ENCODE measurements around the gene KRTAP3-2.

The KRTAP3-2 gene

DNA sequence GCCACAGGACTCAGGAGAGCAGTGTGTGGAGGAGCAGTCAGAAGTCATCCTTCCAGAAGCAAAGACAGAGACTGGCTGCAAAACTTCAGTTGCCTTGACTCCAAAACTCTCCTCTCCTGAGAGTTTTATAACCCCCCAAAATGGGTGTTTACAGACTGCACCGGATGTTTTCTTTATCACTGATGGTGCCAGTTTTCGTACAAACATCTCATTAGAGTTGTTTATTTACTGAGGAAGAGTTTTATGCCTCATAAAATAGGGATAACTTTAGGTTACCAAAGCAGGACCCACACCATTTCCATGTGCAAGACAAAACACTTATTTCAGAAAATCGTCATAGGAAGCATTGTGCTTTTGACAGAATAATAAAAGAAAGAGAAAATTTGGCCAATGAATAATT is 15.5 kb downstream of the KRTAP3-2 start, which contains the start of gene KRT40:
TSS of gene KRT40 (minus strand) at position 101 of the 400 bp plus-strand sequence. CDS start at position 48, 53 bp downstream.
- Histone ChIP-seq H3K9me3 (ENCODE audit: control insufficient read depth, low read depth, low read length) (no peaks in the 10 kb centered on the region), H3K27me3 (ENCODE audit: control insufficient read depth, insufficient read depth, low read length) (no peaks in the 10 kb centered on the region), H3K4me3 (ENCODE audit: low read length) (no peak within 1 kb of the TSS), H3K27ac (ENCODE audit: low read length) (no peak within 1 kb of the TSS), H3K4me1 (ENCODE audit: control insufficient read depth, low read depth, low read length) (peaks cover 10% of the 10 kb centered on the region), H3K36me3 (ENCODE audit: control insufficient read depth, low read depth, low read length) (no peaks in the 10 kb centered on the region), H3K9ac (ENCODE audit: low read length) (no peak within 1 kb of the TSS)

DNA sequence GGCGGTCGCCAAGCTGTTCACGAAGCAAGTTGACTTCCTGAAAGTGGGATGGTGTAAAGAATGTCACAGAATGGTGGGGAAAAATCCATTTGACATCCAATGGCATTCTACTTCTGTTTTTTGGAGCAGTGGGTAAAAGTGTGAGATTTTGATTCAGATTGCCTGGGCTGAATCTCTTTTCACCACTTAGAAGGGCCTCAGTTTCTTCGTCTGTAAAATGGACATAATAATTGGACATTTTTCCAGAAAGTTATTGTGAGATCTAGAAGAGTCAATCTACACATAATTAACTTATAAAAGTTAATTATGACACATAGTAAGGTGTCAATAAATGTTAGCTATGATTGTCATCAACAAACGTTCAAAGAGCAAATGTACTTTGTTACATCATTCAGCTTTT is 18.6 kb downstream of the KRTAP3-2 start:
- H3K9me3 ChIP-seq (ENCODE audit: control insufficient read depth, low read depth, low read length), result no peaks in the 10 kb centered on the region

DNA sequence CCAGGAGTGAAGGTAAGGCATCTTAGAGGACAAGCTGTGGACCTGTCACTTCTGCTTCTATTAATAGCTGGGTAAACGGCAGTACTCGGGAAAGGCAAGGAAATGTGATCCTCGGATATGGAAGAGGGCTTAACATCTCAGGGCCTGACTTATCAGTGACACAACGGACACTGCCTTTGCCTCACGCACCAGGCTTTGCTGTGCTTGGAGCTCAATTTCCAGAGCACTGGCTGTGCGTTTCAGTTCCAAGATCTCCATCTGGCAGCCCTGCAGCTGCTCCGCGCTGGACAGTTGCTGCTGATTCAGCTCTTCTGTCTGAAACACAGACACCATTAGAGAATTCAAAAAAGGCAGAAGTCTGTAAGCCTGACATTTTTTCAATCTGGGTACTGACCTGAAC is 19.1 kb downstream of the KRTAP3-2 start:
- Histone ChIP-seq H3K4me1 (ENCODE audit: control insufficient read depth, low read depth, low read length) (peaks cover 10% of the 10 kb centered on the region), H3K27me3 (ENCODE audit: control insufficient read depth, insufficient read depth, low read length) (no peaks in the 10 kb centered on the region), H3K9me3 (ENCODE audit: control insufficient read depth, low read depth, low read length) (no peaks in the 10 kb centered on the region), H3K36me3 (ENCODE audit: control insufficient read depth, low read depth, low read length) (no peaks in the 10 kb centered on the region), H3K4me3 (ENCODE audit: low read length) (no peak overlapping the region), H3K9ac (ENCODE audit: low read length) (no peak overlapping the region), H3K27ac (ENCODE audit: low read length) (no peak overlapping the region)

More for the DNA sequence above, 18.6 kb downstream of the KRTAP3-2 start:
- H3K27me3 ChIP-seq (ENCODE audit: control insufficient read depth, insufficient read depth, low read length), result no peaks in the 10 kb centered on the region
- peaks cover 10% of the 10 kb centered on the region for H3K4me1 ChIP-seq (ENCODE audit: control insufficient read depth, low read depth, low read length)
- H3K36me3 ChIP-seq (ENCODE audit: control insufficient read depth, low read depth, low read length), result no peaks in the 10 kb centered on the region
- no peak overlapping the region for H3K9ac ChIP-seq (ENCODE audit: low read length)
- H3K27ac ChIP-seq (ENCODE audit: low read length), result no peak overlapping the region
- H3K4me3 ChIP-seq (ENCODE audit: low read length), result no peak overlapping the region

DNA sequence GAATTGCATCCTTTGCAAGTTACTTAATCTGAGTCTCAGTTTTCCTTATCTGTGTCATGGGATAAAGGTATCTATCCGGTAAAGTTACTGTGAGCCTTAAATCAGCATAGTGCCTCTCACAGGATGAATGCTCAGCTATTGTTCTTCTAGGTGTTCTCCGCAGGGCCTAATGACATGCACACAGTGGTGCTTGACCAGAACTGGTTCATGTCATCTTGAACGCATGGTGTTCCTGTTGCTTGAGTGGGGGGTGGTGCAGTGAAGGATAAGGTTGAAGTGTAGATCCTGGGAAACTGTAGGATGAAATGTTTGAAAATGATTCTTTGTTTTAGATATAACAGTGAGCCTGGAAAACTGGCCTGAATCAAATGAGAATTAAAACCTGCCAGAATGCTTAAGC is 19.6 kb downstream of the KRTAP3-2 start:
- Histone ChIP-seq H3K4me3 (ENCODE audit: low read length) (no peak overlapping the region), H3K27ac (ENCODE audit: low read length) (no peak overlapping the region), H3K9me3 (ENCODE audit: control insufficient read depth, low read depth, low read length) (no peaks in the 10 kb centered on the region), H3K9ac (ENCODE audit: low read length) (no peak overlapping the region), H3K36me3 (ENCODE audit: control insufficient read depth, low read depth, low read length) (no peaks in the 10 kb centered on the region), H3K27me3 (ENCODE audit: control insufficient read depth, insufficient read depth, low read length) (no peaks in the 10 kb centered on the region), H3K4me1 (ENCODE audit: control insufficient read depth, low read depth, low read length) (peaks cover 10% of the 10 kb centered on the region)

- H3K9me3 ChIP-seq (ENCODE audit: control insufficient read depth, low read depth, low read length), result no peaks in the 10 kb centered on the region
- no peaks in the 10 kb centered on the region for H3K27me3 ChIP-seq (ENCODE audit: control insufficient read depth, insufficient read depth, low read length)
- no peak overlapping the region for H3K4me3 ChIP-seq (ENCODE audit: low read length)
- H3K36me3 ChIP-seq (ENCODE audit: control insufficient read depth, low read depth, low read length), result no peaks in the 10 kb centered on the region
- no peak overlapping the region for H3K9ac ChIP-seq (ENCODE audit: low read length)
- no peak overlapping the region for H3K27ac ChIP-seq (ENCODE audit: low read length)
- H3K4me1 ChIP-seq (ENCODE audit: control insufficient read depth, low read depth, low read length), result peaks cover 10% of the 10 kb centered on the region
These were observed 21.0 kb downstream of the KRTAP3-2 start for GRCh38 chr17:40978575-40979151.

GRCh38 chr17:40975516-40975915 is 24.2 kb downstream of the KRTAP3-2 start:
- no peaks in the 10 kb centered on the region for H3K27me3 ChIP-seq (ENCODE audit: control insufficient read depth, insufficient read depth, low read length)
- H3K36me3 ChIP-seq (ENCODE audit: control insufficient read depth, low read depth, low read length), result no peaks in the 10 kb centered on the region
- no peak overlapping the region for H3K27ac ChIP-seq (ENCODE audit: low read length)
- H3K4me3 ChIP-seq (ENCODE audit: low read length), result no peak overlapping the region
- peaks cover 6% of the 10 kb centered on the region for H3K4me1 ChIP-seq (ENCODE audit: control insufficient read depth, low read depth, low read length)
- no peaks in the 10 kb centered on the region for H3K9me3 ChIP-seq (ENCODE audit: control insufficient read depth, low read depth, low read length)
- no peak overlapping the region for H3K9ac ChIP-seq (ENCODE audit: low read length)

- no peak overlapping the region for H3K27ac ChIP-seq (ENCODE audit: low read length)
- H3K27me3 ChIP-seq (ENCODE audit: control insufficient read depth, insufficient read depth, low read length), result no peaks in the 10 kb centered on the region
- H3K4me1 ChIP-seq (ENCODE audit: control insufficient read depth, low read depth, low read length), result no peaks in the 10 kb centered on the region
- H3K9ac ChIP-seq (ENCODE audit: low read length), result no peak overlapping the region
- H3K9me3 ChIP-seq (ENCODE audit: control insufficient read depth, low read depth, low read length), result no peaks in the 10 kb centered on the region
- H3K36me3 ChIP-seq (ENCODE audit: control insufficient read depth, low read depth, low read length), result no peaks in the 10 kb centered on the region
- H3K4me3 ChIP-seq (ENCODE audit: low read length), result no peak overlapping the region
These were observed 25.3 kb downstream of the KRTAP3-2 start for GRCh38 chr17:40974366-40974765.

- H3K9me3 ChIP-seq (ENCODE audit: control insufficient read depth, low read depth, low read length), result no peaks in the 10 kb centered on the region
- no peaks in the 10 kb centered on the region for H3K36me3 ChIP-seq (ENCODE audit: control insufficient read depth, low read depth, low read length)
- no peak overlapping the region for H3K4me3 ChIP-seq (ENCODE audit: low read length)
- no peaks in the 10 kb centered on the region for H3K4me1 ChIP-seq (ENCODE audit: control insufficient read depth, low read depth, low read length)
- H3K27ac ChIP-seq (ENCODE audit: low read length), result no peak overlapping the region
- H3K9ac ChIP-seq (ENCODE audit: low read length), result no peak overlapping the region
- no peaks in the 10 kb centered on the region for H3K27me3 ChIP-seq (ENCODE audit: control insufficient read depth, insufficient read depth, low read length)
These were observed 32.1 kb downstream of the KRTAP3-2 start for GRCh38 chr17:40967582-40967981.

DNA sequence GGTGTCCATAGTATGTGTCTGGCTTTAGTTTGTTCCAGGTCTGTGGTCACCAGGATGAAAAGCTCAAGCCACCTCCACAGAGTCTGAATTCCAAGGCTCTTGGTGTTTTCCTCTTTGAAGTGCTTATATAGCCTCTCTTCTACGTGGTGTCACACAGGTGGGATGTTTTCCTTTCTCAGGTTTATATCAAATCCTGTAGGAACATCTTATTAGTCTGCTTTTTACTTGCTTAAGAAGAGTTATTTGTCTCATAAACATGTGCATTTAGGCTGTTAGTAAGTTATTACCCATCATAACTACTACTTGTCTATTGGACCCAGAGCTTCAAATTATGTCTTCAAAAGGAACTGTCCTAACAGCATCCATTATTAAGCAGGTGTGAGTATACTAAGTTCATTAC is 32.9 kb downstream of the KRTAP3-2 start, which contains the start of gene KRT39:
TSS of gene KRT39 (minus strand) at position 101 of the 400 bp plus-strand sequence. CDS start at position 9, 92 bp downstream.
- no peaks in the 10 kb centered on the region for H3K9me3 ChIP-seq (ENCODE audit: control insufficient read depth, low read depth, low read length)
- no peaks in the 10 kb centered on the region for H3K27me3 ChIP-seq (ENCODE audit: control insufficient read depth, insufficient read depth, low read length)
- H3K4me1 ChIP-seq (ENCODE audit: control insufficient read depth, low read depth, low read length), result no peaks in the 10 kb centered on the region
- H3K4me3 ChIP-seq (ENCODE audit: low read length), result no peak within 1 kb of the TSS
- no peaks in the 10 kb centered on the region for H3K36me3 ChIP-seq (ENCODE audit: control insufficient read depth, low read depth, low read length)
- no peak within 1 kb of the TSS for H3K27ac ChIP-seq (ENCODE audit: low read length)
- no peak within 1 kb of the TSS for H3K9ac ChIP-seq (ENCODE audit: low read length)

DNA sequence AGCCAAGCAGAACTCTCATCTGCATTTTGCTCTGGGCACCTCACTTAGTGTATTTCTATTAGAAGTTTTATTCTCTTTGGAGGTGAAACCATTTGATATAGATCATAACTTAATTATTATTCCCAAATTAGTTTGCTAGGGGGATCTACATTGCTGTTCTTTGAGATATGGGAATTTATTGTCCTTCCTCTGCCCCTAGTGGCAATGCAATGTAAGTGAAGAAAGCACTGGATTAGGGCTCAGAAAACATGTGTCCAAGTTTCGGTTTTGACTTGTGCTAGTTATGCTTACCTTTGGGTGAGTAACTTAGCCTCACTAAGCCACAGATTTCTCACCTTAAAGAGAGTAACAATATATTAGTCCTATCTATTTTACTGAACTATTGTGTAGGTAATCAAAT is 35.9 kb downstream of the KRTAP3-2 start:
- no peaks in the 10 kb centered on the region for H3K4me1 ChIP-seq (ENCODE audit: control insufficient read depth, low read depth, low read length)
- H3K9me3 ChIP-seq (ENCODE audit: control insufficient read depth, low read depth, low read length), result no peaks in the 10 kb centered on the region
- H3K9ac ChIP-seq (ENCODE audit: low read length), result no peak overlapping the region
- H3K4me3 ChIP-seq (ENCODE audit: low read length), result no peak overlapping the region
- no peaks in the 10 kb centered on the region for H3K36me3 ChIP-seq (ENCODE audit: control insufficient read depth, low read depth, low read length)
- no peaks in the 10 kb centered on the region for H3K27me3 ChIP-seq (ENCODE audit: control insufficient read depth, insufficient read depth, low read length)
- H3K27ac ChIP-seq (ENCODE audit: low read length), result no peak overlapping the region

DNA sequence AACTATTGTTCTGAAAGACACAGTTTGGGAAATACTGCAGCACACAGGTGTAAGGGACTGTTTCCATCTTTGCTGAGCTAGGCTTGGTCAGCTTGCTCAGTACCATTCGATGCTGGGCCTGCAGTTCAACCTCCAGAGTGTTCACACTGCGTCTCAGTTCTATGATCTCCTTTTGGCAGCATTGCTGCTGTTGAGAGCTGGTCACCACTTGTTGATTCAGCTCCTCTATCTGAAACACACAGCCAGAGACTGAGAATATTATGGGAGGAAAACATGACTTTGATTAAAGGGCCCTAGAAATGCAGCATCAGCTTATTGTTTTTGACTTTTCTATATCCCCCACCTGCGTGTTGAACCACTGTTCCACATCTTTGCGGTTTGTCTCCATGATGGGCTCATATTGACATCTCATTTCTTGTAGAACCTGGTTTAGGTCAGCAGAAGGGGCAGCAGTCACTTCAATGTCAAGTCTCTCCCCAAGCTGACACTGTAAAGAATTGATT is 37.6 kb downstream of the KRTAP3-2 start:
- Histone ChIP-seq H3K27me3 (ENCODE audit: control insufficient read depth, insufficient read depth, low read length) (no peaks in the 10 kb centered on the region), H3K4me3 (ENCODE audit: low read length) (no peak overlapping the region), H3K9me3 (ENCODE audit: control insufficient read depth, low read depth, low read length) (no peaks in the 10 kb centered on the region), H3K36me3 (ENCODE audit: control insufficient read depth, low read depth, low read length) (no peaks in the 10 kb centered on the region), H3K4me1 (ENCODE audit: control insufficient read depth, low read depth, low read length) (peaks cover 13% of the 10 kb centered on the region), H3K27ac (ENCODE audit: low read length) (no peak overlapping the region), H3K9ac (ENCODE audit: low read length) (no peak overlapping the region)

GRCh38 chr17:40961591-40961990 is 38.1 kb downstream of the KRTAP3-2 start:
- no peak overlapping the region for H3K4me3 ChIP-seq (ENCODE audit: low read length)
- no peak overlapping the region for H3K27ac ChIP-seq (ENCODE audit: low read length)
- H3K27me3 ChIP-seq (ENCODE audit: control insufficient read depth, insufficient read depth, low read length), result no peaks in the 10 kb centered on the region
- no peak overlapping the region for H3K9ac ChIP-seq (ENCODE audit: low read length)
- no peaks in the 10 kb centered on the region for H3K36me3 ChIP-seq (ENCODE audit: control insufficient read depth, low read depth, low read length)
- H3K9me3 ChIP-seq (ENCODE audit: control insufficient read depth, low read depth, low read length), result no peaks in the 10 kb centered on the region
- peaks cover 13% of the 10 kb centered on the region for H3K4me1 ChIP-seq (ENCODE audit: control insufficient read depth, low read depth, low read length)

Measured in iPS-18a (cell line).